ENCODE results near the gene PIK3R3.
"Not testable (repeated sequence)": the region's sequence is repeated elsewhere in the genome, so short reads cannot be mapped to it uniquely, and the experiment has no call there.

The PIK3R3 gene

DNA sequence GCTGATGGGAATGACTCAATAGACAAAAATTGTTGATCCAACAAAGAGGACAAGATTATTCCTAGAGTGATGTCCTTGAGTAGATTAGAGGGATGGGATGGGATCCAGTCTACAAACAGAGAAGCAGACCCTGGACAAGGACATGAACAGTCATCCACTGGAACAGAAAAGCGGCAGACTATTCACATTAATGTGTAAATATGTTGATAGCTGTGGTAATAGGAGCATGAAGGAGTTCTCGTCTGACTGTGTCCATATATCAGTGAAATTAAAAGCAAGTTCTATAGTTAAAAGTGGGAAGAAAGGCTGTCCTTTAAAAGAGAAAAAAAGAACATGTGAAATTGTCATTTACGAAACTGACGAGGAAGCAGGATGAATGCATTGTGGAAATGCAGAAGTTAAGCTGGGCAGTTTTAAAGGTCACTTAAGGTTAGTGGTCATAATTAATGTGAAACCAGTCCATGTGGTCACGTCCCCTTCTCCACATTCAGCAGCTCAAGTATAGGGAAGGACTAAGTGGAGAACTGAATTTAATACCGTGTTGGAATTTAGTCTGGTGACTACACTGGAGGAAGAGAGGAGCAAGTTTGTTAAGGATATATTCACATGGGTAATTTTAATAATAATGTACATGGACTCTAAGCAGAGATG is 62.1 kb downstream of the PIK3R3 start:
- peak in 1 of 51 donors; percentile 4 for DNase-seq

DNA sequence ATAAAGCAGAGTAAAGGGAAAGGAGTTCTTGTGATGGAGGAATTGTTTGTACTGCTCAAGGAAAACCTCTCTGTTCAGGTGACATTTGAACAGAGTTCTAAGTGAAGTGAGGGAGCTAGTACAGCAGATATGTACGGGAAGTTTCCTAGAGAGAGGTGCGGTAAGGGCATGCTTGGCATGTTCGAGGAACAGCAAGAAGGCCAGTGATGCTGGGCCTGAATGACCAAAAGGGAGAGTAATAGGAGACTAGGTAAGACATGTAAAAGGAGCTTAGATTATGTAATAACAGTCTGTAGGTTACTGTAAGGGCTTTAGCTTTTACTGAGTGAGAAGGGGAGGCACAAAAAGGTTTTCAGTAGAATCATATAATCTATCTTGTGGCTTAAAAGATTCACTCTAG is 63.9 kb downstream of the PIK3R3 start:
- DNase-seq: no peak

DNA sequence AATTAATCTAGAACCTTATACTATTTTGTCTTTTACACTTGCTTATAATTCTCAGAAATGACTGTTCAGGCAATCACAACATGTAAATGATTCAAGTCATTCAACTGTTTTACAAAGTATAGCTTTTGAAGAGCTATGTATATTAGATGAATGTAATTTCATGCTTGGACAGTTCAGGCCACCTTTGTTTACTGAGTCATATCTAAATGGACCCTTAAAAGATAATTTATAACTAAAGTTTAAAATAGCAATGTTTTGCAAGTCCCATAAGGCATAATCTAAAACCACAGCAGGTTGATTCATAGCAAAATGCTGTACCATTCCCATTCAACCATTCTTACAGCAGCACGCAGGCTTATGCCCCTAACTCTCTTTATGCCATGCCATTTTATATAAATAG is 64.8 kb downstream of the PIK3R3 start:
- DNase-seq: no peak

DNA sequence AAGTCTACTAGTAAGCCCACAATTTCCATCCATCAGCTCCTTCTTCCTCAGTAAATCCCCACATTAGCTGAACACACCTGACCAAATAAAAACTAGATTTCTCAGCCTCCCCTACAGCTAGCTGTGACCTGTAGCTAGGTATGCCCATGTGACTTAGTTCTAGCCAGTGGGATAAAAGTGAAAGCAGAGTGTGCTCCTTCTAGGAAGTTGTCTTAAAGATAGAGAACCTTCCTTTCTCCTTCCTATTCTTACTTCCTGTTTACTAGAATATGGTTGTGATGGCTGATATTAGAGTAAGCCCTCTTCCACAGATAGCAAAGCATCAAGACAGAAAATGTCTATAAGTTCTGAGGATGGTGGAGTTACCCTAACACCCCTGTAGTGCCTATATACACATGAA is 67.0 kb downstream of the PIK3R3 start:
- DNase-seq: no peak

DNA sequence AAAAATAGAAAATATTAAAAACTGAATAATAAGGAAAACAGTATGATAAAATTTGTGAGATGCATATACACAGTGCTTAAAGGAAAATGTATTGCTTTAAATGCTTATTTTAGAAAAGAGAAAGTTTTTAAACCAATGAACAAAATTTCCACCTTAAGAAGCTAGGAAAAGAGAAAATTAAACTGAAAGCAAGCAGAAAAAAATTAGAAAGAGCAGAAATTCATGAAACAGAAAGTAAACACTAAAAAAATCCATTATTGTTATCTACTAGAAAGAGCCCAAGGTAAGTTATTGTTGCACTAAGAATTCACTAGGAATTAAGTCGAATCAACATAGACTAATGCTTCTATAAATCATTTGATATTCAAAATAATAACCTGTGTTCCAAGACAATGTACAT is 67.7 kb downstream of the PIK3R3 start:
- no peak for DNase-seq

DNA sequence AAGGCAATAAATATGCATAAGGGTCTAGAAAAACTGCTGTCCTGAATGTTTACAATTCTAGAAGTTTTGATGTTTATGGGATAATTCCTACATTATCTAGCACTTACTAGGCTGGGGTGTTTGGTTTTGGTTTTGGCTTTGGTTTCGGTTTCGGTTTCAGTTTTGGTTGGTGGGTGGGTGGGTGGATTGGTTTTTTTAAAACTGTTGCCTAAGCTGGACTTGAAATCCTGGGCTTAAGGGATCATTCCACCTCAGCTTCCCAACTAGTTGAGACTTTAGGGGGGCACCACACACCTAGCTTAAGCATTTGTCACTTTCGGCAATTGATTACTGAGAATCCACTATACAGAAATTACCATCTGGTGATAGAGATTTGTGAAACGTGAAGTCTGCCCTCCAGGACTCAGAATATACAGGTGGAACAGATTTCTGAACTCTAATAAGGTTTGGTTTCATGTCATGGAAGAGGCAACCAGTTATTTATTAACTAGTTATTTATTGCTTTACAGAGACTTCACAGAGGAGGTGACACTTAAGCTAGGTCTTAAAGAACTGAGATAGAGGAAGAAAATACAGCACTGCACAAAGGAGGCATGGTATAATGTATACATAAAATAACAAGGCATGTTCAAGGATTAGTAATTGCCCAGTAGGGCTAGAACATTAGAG is 69.6 kb downstream of the PIK3R3 start:
- no peak for DNase-seq

DNA sequence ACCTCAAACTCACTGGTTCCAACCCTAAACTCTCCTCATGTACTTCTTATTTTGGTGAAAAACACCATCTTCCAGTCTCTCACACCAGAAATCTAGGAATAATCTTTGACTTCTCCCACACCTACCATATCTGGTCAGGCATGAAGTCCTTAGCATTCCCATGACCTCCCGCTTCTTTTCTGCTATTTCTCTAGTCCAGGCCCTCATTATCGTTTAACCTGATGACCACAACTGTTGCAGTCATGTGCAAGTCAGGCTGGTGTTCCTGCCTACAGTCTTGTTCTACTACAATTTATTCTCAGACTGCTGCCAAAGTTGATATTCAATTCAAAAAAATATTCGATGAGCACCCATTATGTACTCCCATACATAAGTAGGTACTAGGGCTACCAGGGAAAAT is 71.3 kb downstream of the PIK3R3 start:
- DNase-seq: no peak

DNA sequence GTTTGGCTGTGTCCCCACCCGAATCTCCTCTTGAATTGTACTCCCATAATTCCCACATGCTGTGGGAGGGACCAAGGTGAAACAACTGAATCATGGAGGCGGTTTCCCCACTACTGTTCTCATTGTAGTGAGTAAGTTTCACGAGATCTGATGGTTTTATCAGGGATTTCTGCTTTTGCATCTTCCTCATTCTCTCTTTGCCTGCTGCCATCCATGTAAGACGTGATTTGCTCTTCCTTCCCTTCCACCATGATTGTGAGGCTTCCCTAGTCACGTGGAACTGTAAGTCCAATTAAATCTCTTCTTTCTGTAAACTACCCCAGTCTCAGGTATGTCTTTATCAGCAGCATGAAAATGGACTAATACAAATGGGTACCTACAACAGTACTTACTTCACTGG is 73.5 kb downstream of the PIK3R3 start:
- no peak for DNase-seq

DNA sequence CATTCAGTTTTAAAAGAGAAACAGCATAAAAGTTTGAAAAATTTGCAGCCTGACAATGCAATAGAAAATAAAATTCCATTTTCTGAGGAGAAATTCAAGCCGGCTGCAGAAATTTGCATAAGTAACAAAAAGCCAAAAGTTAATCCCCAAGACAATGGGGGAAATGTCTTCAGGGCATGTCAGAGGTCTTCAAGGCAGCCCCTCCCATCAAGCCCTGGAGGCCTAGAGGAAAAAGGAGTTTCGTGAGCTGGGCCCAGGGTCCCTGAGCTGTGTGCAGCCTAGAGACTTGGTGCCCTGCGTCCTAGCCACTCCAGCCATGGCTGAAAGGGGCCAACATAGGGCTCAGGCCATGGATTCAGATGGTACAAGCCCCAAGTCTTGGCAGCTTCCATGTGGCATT is 74.6 kb downstream of the PIK3R3 start:
- no peak for DNase-seq

DNA sequence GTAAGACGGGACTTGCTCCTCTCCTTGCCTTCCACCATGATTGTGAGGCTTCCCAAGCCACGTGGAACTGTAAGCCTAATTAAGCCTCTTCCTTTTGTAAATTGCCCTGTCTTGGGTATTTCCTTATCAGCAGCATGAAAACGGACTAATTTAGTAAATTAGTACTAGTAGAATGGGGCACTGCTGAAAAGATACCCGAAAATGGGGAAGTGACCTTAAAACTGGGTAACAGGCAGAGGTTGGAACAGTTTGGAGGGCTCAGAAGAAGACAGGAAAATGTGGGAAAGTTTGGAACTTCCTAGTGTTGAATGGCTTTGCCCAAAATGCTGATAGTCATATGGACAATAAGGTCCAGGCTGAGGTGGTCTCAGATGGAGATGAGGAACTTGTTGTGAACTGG is 75.2 kb downstream of the PIK3R3 start:
- DNase-seq: not testable (repeated sequence)

DNA sequence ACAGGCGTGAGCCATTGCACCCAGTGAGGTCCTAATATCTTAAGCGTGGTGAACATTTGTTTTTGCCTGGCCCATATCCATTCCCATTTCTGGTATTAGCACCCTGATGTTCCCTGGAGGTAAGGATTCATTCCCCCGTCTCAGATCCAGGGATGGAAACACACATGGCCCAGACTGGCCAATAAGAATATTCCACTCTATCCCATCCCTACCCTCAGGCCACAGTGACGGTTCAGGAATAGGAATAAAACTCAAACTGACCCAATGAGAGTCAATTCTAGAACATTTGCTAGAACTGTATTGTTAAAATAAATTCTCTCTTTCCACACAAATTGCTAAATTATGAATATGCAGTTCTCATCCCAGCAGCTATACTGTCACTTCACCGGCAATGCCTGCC is 76.1 kb downstream of the PIK3R3 start:
- DNase-seq: no peak

DNA sequence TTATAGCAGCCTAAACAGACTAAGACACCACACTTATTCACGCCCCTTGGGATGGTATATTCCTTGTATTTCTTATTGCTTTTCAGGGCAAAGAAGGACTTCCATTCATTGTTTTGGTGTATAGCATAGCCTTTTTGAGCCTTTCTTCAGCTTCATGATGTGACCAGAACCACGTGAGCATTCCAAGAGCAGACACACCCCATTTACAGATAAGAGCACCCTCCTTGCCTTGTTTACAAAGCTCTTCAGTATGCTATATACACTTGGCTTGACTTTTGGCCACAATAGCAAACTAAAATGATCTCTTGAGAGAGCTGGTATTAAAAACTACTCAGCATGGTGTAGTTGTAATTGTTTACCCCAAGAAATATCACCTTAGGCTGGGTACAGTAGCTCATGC is 78.7 kb downstream of the PIK3R3 start:
- no peak for DNase-seq

DNA sequence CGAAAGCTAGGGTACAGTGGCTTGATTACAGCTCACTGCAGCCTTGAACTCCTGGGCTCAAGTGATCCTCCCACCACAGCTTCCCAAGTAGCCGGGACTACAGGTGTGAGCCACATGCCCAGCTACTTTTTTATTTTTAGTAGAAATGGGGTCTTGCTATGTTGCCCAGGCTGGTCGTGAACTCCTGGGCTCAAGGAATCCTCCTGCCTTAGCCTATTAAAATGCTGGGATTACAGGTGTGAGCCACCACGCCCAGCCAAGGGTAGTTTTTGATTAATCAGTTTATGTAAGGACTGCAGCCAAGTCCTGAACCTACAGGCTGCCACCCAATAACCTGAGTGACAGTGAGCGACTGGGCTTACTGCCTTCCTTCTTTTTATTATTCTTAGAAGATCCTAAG is 88.3 kb downstream of the PIK3R3 start:
- DNase-seq: no peak

DNA sequence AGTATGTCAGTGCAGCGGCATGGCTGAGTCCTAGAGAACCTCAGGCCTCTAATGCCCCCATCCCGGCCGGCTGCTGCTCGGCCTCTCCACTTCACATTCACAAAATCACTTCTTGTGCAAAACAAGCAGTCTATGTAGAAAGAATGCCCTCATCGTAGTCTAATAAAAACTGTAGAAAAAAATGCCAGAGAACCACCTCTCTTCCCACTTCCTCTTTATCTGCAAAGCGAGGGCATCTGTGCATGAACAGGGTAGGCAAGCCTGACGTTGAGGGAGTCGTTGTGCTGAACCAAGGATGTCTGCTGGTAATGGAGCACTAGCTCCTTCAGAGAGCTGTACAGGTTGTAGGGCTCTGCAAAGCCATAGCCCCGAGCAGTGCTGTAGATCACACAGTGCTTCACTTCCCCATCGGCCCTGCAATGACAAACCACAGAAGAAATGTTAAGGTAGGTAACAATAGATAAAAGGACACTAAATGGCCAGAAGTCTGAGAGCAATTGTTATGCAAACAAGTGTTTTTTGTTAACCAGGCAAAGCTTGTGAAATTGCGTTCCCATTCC is 88.9 kb downstream of the PIK3R3 start:
- DNase-seq: peak in 1 of 51 donors; percentile 17

DNA sequence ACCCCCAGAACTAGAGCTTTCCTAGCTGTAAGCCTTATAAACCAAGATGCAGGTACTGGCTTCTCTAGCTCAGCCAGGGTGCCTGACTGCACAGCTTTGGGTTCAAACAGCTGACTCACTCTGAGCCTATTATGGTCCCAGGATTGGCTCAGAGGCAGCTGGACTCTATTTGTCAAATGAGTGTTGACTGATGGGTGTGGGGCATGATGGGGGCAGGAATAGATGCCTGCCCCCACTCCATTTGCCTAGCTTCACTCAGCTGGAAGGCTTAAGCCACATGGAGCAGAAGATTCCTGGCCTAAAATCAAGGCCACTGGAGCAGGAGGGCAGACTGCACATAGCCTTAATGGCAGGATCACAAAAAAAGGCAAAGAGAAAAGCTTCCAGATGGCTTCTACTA is 90.5 kb downstream of the PIK3R3 start:
- DNase-seq: peak in 1 of 51 donors; percentile 28

DNA sequence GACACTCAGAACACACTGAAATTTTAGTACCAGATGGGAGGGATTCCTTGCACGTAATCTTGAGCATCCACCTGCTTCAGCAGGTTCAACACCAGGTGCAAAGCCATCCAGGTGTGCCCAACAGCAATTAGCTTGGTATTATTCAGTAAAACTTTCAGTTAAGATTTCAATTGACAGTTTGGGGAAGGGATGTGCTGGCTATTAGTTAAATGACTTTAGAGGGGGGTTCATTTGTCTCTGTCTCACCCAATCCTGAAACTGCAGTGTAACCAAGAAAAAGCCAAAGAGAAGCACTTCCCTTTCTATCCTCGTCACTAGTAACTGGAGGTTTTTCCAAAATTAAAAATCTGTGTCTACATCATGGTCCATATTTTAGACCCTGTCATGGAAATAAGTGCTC is 90.9 kb downstream of the PIK3R3 start:
- no peak for DNase-seq

DNA sequence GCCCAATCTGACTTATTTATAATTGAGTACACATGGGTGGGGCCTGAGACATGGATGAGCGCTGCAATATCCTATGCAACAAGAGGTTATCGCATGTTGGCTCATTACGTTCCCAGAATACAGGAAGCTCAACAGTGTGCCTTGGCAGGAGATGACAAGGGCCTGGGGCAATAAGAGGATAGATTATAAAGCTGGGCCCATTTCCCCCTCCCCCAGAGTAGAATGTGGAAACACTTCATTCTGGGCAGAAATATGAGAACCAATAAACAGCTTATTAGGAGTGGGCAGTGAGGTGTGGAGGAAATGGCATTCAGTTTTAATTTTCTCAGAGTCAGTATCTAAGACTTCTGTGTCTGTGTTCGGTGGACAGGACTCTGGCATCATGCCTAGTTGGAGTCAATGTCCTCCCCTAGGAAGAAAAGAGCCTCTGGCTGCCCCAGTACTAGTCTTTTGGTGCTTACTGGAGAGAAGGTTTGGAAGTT is 92.8 kb downstream of the PIK3R3 start:
- no peak for DNase-seq

DNA sequence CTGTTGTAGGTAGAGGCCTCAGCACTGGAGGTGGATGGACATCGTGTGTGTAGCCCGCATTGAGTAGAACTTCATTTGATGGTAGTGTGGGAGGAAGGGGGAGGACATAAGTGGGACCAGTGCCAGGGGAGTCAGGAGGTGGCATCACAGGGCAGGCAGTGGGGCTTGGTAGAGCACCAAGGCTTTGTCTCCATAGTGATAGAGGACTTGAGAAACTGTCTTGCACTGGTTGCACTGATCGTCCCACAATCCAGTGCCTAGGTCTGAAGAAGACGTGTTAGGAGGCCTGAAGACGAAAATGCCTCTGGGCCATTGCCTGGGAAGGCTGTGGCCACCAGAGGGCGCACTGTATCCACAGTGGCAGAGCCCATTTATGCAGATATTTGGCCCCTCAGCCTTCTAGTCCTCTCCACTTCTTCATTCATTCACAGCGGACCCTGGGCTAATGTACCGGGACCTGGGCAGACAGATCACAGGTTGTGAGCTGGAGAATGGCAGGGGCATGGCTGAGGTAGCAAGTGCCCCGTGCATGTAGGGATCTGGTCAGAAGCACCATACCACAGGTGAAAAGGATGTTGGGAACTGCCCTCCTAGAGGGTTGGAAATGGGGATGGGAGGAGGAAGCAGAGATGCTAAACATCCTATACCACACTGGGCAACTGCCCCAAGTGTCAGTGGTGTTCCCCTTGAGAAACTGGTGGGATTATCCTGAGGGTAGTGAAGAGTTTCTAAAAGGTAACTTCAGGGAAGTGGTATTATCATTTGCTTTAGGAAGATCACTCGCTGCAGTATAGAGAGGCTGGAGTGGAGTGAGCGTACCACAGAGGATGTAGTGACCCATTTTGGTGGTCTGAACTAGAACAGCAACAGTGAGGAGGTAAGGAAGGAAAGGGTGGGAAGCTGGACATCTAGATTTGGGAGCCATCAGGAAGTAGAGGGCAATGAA is 95.3 kb downstream of the PIK3R3 start:
- DNase-seq: peak in 50 of 51 donors; percentile 11 to 91 (median 66)

DNA sequence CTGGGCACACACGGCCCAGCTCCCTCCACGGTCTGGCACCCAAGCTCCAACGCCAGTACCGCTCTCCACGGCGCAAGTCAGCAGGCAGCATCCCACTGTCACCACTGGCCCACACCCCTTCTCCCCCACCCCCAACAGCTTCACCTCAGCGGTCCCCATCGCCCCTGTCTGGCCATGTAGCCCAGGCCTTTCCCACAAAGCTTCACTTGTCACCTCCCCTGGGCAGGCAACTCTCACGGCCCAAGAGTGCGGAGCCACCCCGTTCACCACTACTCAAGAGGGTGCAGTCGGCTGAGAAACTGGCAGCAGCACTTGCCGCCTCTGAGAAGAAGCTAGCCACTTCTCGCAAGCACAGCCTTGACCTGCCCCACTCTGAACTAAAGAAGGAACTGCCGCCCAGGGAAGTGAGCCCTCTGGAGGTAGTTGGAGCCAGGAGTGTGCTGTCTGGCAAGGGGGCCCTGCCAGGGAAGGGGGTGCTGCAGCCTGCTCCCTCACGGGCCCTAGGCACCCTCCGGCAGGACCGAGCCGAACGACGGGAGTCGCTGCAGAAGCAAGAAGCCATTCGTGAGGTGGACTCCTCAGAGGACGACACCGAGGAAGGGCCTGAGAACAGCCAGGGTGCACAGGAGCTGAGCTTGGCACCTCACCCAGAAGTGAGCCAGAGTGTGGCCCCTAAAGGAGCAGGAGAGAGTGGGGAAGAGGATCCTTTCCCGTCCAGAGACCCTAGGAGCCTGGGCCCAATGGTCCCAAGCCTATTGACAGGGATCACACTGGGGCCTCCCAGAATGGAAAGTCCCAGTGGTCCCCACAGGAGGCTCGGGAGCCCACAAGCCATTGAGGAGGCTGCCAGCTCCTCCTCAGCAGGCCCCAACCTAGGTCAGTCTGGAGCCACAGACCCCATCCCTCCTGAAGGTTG is 97.6 kb downstream of the PIK3R3 start:
- no peak for DNase-seq

DNA sequence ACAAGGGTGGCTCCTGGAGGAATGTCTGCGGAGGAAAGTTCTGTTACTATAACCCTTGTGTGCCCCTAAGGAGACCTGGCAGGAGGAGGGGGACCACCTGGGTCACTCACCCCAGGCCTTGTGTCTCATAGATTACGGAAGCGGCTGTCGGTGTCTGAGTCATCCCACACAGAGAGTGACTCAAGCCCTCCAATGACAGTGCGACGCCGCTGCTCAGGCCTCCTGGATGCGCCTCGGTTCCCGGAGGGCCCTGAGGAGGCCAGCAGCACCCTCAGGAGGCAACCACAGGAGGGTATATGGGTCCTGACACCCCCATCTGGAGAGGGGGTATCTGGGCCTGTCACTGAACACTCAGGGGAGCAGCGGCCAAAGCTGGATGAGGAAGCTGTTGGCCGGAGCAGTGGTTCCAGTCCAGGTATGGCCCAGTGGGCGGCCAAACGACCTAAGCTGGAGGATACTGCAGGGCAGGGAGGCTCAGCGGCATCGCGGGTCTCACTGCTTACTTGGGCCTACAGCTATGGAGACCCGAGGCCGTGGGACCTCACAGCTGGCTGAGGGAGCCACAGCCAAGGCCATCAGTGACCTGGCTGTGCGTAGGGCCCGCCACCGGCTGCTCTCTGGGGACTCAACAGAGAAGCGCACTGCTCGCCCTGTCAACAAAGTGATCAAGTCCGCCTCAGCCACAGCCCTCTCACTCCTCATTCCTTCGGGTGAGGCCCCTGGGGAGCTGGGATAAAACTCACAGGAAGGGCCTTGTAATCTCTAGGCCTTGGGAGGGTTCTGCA is 101.4 kb downstream of the PIK3R3 start:
- DNase-seq: no peak
